ENCODE results near the gene POLR2H. TPM values are rescaled to one million over a fixed set of nuclear protein-coding genes. Genes with fewer than 3 reads are reported as not detected.
"Not testable (repeated sequence)": the region's sequence is repeated elsewhere in the genome, so short reads cannot be mapped to it uniquely, and the experiment has no call there.

POLR2H gene
- polyA plus RNA-seq, 1 donor: 45.6 TPM

GRCh38 chr3:184335661-184336546 lies 25.6 kb upstream of the POLR2H start:
- peak; percentile 59 for DNase-seq (ENCODE audit: low read depth)

GRCh38 chr3:184336547-184337398 lies 24.7 kb upstream of the POLR2H start:
- no peak for DNase-seq (ENCODE audit: low read depth)

DNA sequence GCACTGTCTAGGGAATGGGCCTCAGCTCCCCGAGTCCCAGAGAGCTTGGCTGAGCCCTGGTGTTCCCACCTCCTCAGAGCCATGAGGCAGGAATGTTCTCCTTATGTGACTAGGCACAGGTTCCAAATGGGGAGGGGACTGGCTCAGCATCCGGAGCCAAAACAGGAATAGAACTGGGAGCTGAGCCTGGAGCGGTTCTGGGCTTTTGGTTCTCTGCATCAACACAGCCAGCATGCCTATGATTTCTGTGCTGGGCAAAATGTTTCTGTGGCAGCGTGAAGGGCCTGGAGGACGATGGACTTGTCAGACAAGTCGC lies 24.2 kb upstream of the POLR2H start, which contains the start of gene FAM131A:
TSS of gene FAM131A (plus strand) at position 202 of the 316 bp plus-strand sequence. CDS start at position 233, 31 bp downstream.
- DNase-seq (ENCODE audit: low read depth): peak; percentile 62

DNA sequence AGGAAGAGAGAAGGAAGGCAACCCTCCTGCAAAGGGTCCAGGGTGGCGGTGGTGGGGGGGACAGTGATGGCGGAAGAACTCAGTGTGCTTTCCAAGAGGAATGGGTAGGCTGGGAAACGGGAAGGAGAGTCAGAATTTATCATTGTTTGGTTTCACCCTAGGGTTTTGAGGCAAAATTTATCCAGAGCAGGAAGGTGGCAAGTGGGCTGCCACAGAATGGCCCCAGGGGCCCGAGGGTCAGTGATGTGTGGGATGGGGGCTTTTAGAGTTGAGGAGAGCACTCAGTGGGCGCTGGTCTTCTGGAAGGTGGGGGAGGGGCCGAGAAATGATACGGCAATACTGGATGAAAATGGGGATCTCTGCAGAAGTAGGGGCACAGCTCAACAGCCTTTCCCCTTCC lies 23.5 kb upstream of the POLR2H start:
- no peak for DNase-seq (ENCODE audit: low read depth)

DNA sequence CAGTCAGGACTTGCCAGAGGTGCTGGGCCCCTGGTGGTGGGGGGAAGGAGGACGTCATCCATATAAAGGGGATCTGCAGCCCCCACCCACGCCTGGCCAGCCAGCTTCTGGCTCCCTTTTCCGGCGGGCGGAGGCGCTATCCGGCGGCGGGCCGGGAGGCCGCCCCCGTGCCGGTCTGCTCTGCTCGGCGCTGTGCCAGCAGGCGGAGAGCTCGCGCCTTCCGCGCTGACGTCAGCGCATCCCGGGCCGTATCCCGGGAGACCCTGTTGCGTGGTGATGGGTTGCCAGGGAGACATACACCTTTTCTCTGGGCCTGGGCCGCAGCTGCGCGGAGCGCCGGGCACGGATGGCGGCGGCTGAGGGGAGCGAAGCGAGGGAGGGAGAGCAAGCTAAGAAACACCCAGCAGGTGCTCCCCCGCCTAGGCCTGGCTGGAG lies 23.0 kb upstream of the POLR2H start:
- DNase-seq (ENCODE audit: low read depth): no peak

- no peak for DNase-seq (ENCODE audit: low read depth)
Observed at GRCh38 chr3:184339001-184339400, 22.5 kb upstream of the POLR2H start.

- not testable (repeated sequence) for DNase-seq (ENCODE audit: low read depth)
Observed at GRCh38 chr3:184339451-184340135, 21.9 kb upstream of the POLR2H start.

GRCh38 chr3:184341925-184342324 lies 19.6 kb upstream of the POLR2H start:
- DNase-seq (ENCODE audit: low read depth): no peak

GRCh38 chr3:184343200-184343876 lies 18.2 kb upstream of the POLR2H start:
- no peak for DNase-seq (ENCODE audit: low read depth)

GRCh38 chr3:184344579-184345316 lies 16.8 kb upstream of the POLR2H start:
- DNase-seq (ENCODE audit: low read depth): no peak

DNA sequence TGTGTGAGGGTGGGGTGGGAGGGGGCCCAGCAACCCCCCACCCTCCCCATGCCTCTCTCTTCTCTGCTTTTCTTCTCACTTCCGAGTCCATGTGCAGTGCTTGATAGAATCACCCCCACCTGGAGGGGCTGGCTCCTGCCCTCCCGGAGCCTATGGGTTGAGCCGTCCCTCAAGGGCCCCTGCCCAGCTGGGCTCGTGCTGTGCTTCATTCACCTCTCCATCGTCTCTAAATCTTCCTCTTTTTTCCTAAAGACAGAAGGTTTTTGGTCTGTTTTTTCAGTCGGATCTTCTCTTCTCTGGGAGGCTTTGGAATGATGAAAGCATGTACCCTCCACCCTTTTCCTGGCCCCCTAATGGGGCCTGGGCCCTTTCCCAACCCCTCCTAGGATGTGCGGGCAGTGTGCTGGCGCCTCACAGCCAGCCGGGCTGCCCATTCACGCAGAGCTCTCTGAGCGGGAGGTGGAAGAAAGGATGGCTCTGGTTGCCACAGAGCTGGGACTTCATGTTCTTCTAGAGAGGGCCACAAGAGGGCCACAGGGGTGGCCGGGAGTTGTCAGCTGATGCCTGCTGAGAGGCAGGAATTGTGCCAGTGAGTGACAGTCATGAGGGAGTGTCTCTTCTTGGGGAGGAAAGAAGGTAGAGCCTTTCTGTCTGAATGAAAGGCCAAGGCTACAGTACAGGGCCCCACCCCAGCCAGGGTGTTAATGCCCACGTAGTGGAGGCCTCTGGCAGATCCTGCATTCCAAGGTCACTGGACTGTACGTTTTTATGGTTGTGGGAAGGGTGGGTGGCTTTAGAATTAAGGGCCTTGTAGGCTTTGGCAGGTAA lies 16.0 kb upstream of the POLR2H start:
- no peak for DNase-seq (ENCODE audit: low read depth)

GRCh38 chr3:184346480-184347190 lies 14.9 kb upstream of the POLR2H start:
- no peak for DNase-seq (ENCODE audit: low read depth)

DNA sequence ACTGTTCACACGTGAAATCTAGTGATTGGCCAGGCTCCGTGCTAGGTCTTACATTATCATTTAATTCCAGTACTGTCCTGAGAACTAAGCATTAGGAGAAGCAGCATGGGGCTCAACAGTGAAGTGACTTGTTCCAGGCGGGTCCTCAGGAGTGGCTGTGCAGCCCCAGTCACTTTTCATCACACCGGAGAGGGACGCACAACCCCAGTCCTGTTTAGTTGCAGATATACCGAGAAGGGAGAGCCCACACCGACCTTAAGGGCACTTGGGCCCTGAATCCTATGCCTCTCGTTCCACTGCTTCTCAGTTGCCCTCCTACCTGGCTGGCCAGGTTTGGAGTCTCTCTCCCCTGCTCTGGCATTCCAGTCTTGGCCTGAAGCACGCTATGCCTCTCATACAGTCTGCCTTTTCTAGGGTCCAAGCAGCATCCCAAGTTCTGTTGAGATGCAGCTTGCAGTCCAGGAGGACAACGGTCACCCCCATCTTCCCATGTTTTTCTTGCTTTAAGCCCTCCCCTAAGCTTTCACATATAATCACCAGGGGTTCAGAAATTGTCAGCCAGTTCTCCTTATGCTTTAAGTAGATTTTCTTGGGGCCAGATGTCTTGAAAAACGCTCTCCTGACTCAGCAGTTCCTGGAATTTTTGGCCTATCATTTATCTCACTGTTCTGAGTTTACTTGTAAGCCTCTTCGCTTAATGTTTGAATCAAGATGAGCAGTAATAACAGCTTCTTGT lies 14.0 kb upstream of the POLR2H start:
- no peak for DNase-seq (ENCODE audit: low read depth)

DNA sequence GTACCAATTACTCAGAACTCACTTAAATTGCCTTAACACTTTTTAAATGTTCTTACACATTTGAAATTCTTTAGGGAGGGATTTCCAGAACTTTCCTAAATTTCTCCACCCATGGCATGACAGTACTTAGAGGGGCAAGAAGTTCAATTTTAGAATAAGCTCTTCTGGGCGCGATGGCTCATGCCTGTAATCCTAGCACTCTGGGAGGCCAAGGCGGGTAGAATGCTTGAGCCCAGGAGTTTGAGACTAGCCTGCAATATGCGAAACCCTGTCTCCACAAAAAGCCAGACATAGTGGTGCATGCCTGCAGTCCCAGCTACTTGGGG lies 13.5 kb upstream of the POLR2H start:
- DNase-seq (ENCODE audit: low read depth): no peak

DNA sequence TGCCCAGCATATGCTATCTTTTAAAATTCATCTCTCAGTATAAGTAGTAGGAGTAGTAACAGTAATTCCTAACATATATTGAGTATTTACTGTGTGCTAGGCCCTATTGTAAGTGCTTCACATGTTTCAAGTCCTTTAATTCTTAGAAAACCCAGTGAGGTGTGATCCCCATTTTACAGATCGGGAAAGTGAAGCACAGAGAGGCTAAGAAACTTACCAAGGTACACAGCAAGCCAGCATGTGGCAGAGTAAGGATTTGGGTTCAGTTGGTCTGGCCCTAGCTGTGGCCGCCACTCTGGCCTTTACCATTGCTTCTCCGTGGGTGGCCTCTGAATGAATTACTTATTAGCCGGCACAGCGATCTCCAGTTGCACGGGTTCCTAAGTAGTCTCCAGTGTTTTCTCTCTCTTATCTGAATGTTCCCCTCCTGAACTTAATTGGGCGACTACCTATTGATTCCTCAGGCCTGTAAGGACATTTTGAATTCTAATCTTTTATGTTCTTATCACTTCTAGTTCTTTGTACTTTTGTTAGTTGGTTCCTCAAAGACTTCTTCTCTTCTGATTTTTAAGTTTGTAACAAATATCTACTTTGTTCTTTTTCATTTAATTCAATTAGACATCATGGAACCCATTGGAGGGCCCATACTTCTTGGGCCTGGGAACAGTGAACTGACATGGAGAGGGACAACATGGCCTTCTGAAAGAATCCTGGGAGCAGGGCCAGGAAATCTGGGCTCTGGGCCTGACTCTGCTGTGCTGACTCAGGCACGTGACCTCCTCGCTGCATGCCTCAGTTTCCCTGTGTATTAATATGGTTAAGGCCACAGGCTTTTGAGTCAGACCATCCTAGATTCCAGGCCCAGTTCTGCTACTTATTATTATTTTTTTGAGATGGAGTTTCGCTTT lies 11.7 kb upstream of the POLR2H start:
- no peak for DNase-seq (ENCODE audit: low read depth)

- DNase-seq (ENCODE audit: low read depth): no peak
Observed at GRCh38 chr3:184350618-184351017, 10.9 kb upstream of the POLR2H start.

DNA sequence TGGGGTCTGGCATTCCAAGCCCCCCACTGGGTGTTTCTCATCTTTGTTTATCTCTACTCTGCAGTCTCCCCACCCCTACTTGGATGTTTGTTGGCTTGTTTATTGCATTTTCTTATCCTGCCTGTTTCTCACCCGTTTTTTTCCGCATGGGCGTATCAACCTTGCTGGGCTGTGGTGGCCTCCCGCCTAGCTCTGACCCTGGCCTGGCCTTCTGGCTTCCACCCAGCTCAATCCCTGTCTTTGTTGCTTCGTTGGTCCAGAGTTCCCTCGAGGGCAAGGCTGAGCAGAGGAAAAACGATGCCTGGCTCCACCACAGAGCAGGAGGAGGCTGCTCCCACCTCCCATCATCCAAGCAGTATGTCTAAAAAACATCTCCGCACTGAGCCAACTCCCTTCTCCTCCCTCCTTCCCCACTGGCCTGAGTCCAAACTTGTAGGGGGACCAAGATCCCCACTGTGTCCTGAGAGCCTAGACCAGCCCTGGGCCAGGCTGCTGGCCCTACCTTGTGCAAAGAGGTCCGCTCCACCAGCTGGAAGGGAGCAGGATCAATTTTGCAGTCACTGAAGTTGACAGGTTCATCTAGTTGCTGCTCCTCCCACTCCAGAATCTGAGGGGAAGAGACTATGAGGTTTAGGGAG lies 9.9 kb upstream of the POLR2H start:
- DNase-seq (ENCODE audit: low read depth): no peak

Measured in forelimb muscle (tissue), 1 donor.